ENCODE results near the gene EZH1. TPM values are rescaled to one million over a fixed set of nuclear protein-coding genes. Genes with fewer than 3 reads are reported as not detected.
A peak's percentile ranks its signal among the peaks of the same experiment; 100 is the strongest.

Gene EZH1
- total and polyA plus RNA-seq, 8 donors: 6.3 to 512 (median 29.1) TPM

- peaks cover 4 to 76% (median 56%) of the 10 kb centered on the region in 3 donors for H3K27me3 ChIP-seq
- intact Hi-C loops (cut with DNase I; ENCODE audit: low total_unique reads): no loop called here
- peaks cover 21 to 26% (median 22%) of the 10 kb centered on the region in 4 donors for H3K36me3 ChIP-seq
- H3K27ac ChIP-seq: peak overlapping the region in 1 of 5 donors; percentile 72
- TF ChIP-seq CTCF (IDR thresholded peaks at IDR 0.05) (no peak), POLR2A (IDR thresholded peaks at IDR 0.05) (no peak), EP300 (IDR thresholded peaks at IDR 0.05) (no peak), POLR2AphosphoS5 (IDR thresholded peaks at IDR 0.05) (no peak)
- peak overlapping the region; percentile 41 to 61 (median 46) for H3K4me3 ChIP-seq
- no peaks in the 10 kb centered on the region for H3K9me3 ChIP-seq
- 33 to 50% (median 38%) methylated on average over 19 to 29 of the region's 29 CpGs for WGBS, 5 donors
- peak in 1 of 2 donors; percentile 45 for DNase-seq
- H3K4me1 ChIP-seq: peaks cover 22 to 50% (median 29%) of the 10 kb centered on the region in 4 donors
These were observed 37.6 kb upstream of the EZH1 start for GRCh38 chr17:42782166-42783061.

- H3K36me3 ChIP-seq: peaks cover 28 to 33% (median 29%) of the 10 kb centered on the region in 4 donors
- intact Hi-C loops (cut with DNase I; ENCODE audit: low total_unique reads): no loop called here
- no peaks in the 10 kb centered on the region for H3K9me3 ChIP-seq
- 19 to 54% (median 25%) methylated on average over 4 to 10 of the region's 10 CpGs for WGBS, 5 donors
- TF ChIP-seq CTCF (IDR thresholded peaks at IDR 0.05) (no peak), POLR2AphosphoS5 (IDR thresholded peaks at IDR 0.05) (no peak), POLR2A (IDR thresholded peaks at IDR 0.05) (no peak), EP300 (IDR thresholded peaks at IDR 0.05) (no peak)
- peaks cover 22 to 50% (median 29%) of the 10 kb centered on the region in 4 donors for H3K4me1 ChIP-seq
- H3K27me3 ChIP-seq: peaks cover 4 to 70% (median 56%) of the 10 kb centered on the region in 3 donors
- H3K4me3 ChIP-seq: peak overlapping the region; percentile 41 to 61 (median 46)
- peak overlapping the region in 3 of 5 donors; percentile 14 to 72 (median 21) for H3K27ac ChIP-seq
- no peak for DNase-seq
These were observed 36.9 kb upstream of the EZH1 start for GRCh38 chr17:42781639-42782165.

GRCh38 chr17:42780851-42781638 is 36.2 kb upstream of the EZH1 start:
- H3K4me1 ChIP-seq: peaks cover 22 to 50% (median 29%) of the 10 kb centered on the region in 4 donors
- peak overlapping the region; percentile 41 to 61 (median 46) for H3K4me3 ChIP-seq
- no peaks in the 10 kb centered on the region for H3K9me3 ChIP-seq
- H3K36me3 ChIP-seq: peaks cover 35 to 39% (median 36%) of the 10 kb centered on the region in 4 donors
- DNase-seq: no peak
- intact Hi-C loops (cut with DNase I; ENCODE audit: low total_unique reads): no loop called here
- TF ChIP-seq CTCF (IDR thresholded peaks at IDR 0.05) (no peak), POLR2AphosphoS5 (IDR thresholded peaks at IDR 0.05) (no peak), EP300 (IDR thresholded peaks at IDR 0.05) (no peak), POLR2A (IDR thresholded peaks at IDR 0.05) (no peak)
- H3K27ac ChIP-seq: peak overlapping the region in 3 of 5 donors; percentile 40 to 72 (median 56)
- WGBS, 5 donors: 3 to 8% (median 4%) methylated on average over 21 to 39 of the region's 39 CpGs
- peaks cover 4 to 63% (median 51%) of the 10 kb centered on the region in 3 donors for H3K27me3 ChIP-seq
